ENCODE results near the gene WDR20. TPM values are rescaled to one million over a fixed set of nuclear protein-coding genes. Genes with fewer than 3 reads are reported as not detected.

Gene WDR20
- total and polyA plus RNA-seq, 2 donors (not counting 3 experiments of a cell fraction or from before 2014, with no cell fraction given) = 12.2 to 22.4 TPM

- Histone ChIP-seq H3K27me3 (ENCODE audit: control insufficient read depth in 2 of 2, insufficient read depth in 2 of 2, low read length in 2 of 2) (no peaks in the 10 kb centered on the region), H3K9me1 (replicated peaks; ENCODE audit: control insufficient read depth, extremely low read depth, insufficient read depth, low read length) (no peaks in the 10 kb centered on the region), H3K9me3 (replicated peaks; ENCODE audit: control insufficient read depth, insufficient read depth, low read length) (no peaks in the 10 kb centered on the region), H3K27ac (ENCODE audit: insufficient read depth, low read depth, low read length) (no peak overlapping the region), H2AFZ (ENCODE audit: low read depth, low read length) (no peak overlapping the region), H3K4me3 (replicated peaks in 1 of 3; ENCODE audit: insufficient read depth in 1 of 3, low read depth in 1 of 3, low read length in 3 of 3) (no peak overlapping the region), H3K9ac (replicated peaks; ENCODE audit: extremely low read depth, insufficient read depth, low read length) (no peak overlapping the region), H3K36me3 (ENCODE audit: control insufficient read depth in 2 of 2, extremely low read depth in 1 of 2, insufficient read depth in 2 of 2, low read length in 2 of 2) (peaks cover 0 to 12% of the 10 kb centered on the region in 2 experiments), H3K79me2 (ENCODE audit: control insufficient read depth, insufficient read depth, low read length) (peaks cover 2% of the 10 kb centered on the region), H3K4me1 (ENCODE audit: control insufficient read depth, extremely low read depth, insufficient read depth, low read length) (no peaks in the 10 kb centered on the region), H3K4me2 (ENCODE audit: insufficient read depth, low read length) (no peak overlapping the region), H4K20me1 (replicated peaks; ENCODE audit: control insufficient read depth, extremely low read depth, insufficient read depth, low read length) (no peaks in the 10 kb centered on the region)
- FAIRE-seq (no peak), DNase-seq (ENCODE audit: low read depth, low spot score) (no peak)
- dilution Hi-C loops (cut with MboI; ENCODE audit: extremely low pct_ligation_motif_present, low sequenced_read_pairs) (no loop called here), intact Hi-C loops (cut with micrococcal nuclease) (no loop called here)
- POLR2A ChIA-PET = no interaction called here
- CTCF ChIA-PET = no interaction called here
- TF ChIP-seq GATA2 (IDR thresholded peaks at IDR 0.05; ENCODE audit: insufficient read depth, insufficient read length, low read depth, low read length) = no peak
- TF ChIP-seq JUN (IDR thresholded peaks at IDR 0.05; ENCODE audit: borderline replicate concordance, insufficient read depth, insufficient read length, low read depth) = no peak
- TF ChIP-seq POLR2AphosphoS5 (IDR thresholded peaks at IDR 0.05; ENCODE audit: insufficient read depth, low read depth, low read length) = no peak
- TF ChIP-seq MYC (IDR thresholded peaks at IDR 0.05; ENCODE audit: low read depth, low read length) = no peak
- no peak for TF ChIP-seq FOS (IDR thresholded peaks at IDR 0.05; ENCODE audit: borderline replicate concordance, insufficient read depth, low read length)
- TF ChIP-seq POLR2A (IDR thresholded peaks at IDR 0.05; ENCODE audit: low read depth, low read length) = no peak
- no peak for TF ChIP-seq EZH2 (IDR thresholded peaks at IDR 0.05; ENCODE audit: borderline replicate concordance, low read depth, low read length, severe bottlenecking)
- TF ChIP-seq MAX (IDR thresholded peaks at IDR 0.05; ENCODE audit: insufficient read depth, insufficient read length) = no peak
- no peak for TF ChIP-seq CTCF (IDR thresholded peaks at IDR 0.05; ENCODE audit: extremely low read depth in 1 of 2, insufficient read depth in 1 of 2, low read depth in 1 of 2, low read length in 2 of 2)
- no TSS peak for BruUV-seq (replicated peaks)
These were observed 65.9 kb downstream of the WDR20 start for GRCh38 chr14:102205560-102205959.
